ENCODE measurements around the gene CD300LD. TPM values are rescaled to one million over a fixed set of nuclear protein-coding genes. Genes with fewer than 3 reads are reported as not detected.

Gene CD300LD
- total and polyA plus RNA-seq, 10 of the 15 experiments (the other 5 are each of a cell fraction or from before 2014, with no cell fraction given) = not detected

- TF ChIP-seq BRCA1 (IDR thresholded peaks at IDR 0.05; ENCODE audit: low read depth, low read length) (no peak), ZNF217 (IDR thresholded peaks at IDR 0.05) (no peak), NR2C1 (IDR thresholded peaks at IDR 0.05) (no peak), POU2F2 (IDR thresholded peaks at IDR 0.05; ENCODE audit: borderline replicate concordance, low read depth, low read length) (no peak), IKZF2 (IDR thresholded peaks at IDR 0.05) (no peak), E4F1 (IDR thresholded peaks at IDR 0.05; ENCODE audit: borderline replicate concordance, partially characterized antibody) (no peak), RAD21 (IDR thresholded peaks at IDR 0.05; ENCODE audit: insufficient read depth, low read depth, low read length) (peak; percentile 73), BACH1 (IDR thresholded peaks at IDR 0.05; ENCODE audit: borderline replicate concordance) (no peak), SMC3 (IDR thresholded peaks at IDR 0.05; ENCODE audit: borderline replicate concordance, low read length) (peak; percentile 53; the same call in 1 of the 2 replicates), SRF (IDR thresholded peaks at IDR 0.05; ENCODE audit: low read depth in 2 of 2, low read length in 2 of 2) (no peak), ZNF384 (IDR thresholded peaks at IDR 0.05; ENCODE audit: borderline replicate concordance, low read depth, low read length) (no peak), BCL11A (IDR thresholded peaks at IDR 0.05; ENCODE audit: low read depth, low read length) (no peak)
Measured at GRCh38 chr17:74601944-74602572, 10.0 kb upstream of the CD300LD start (continued).

Data from GM12878 (cell line).